DND-41 (cell line): ENCODE measurements around the gene FNDC10.

Source experiments
- ATAC-seq: fragments of 200-7000 bp; cut with Tn5 transposase; 3 replicates; pipeline ENCODE4 v1.9.1; 2021; ENCODE audit warnings: low read depth; ENCODE audit not compliant: insufficient read depth
- DNase-seq: peaks from one replicate; pipeline ENCODE4 v3.0.0-alpha.2; 2020
- H2AFZ ChIP-seq: 2 replicates; pipeline ENCODE4 v1.6.0; 2012; ENCODE audit warnings: low read depth, low read length
- H3K27ac ChIP-seq: 2 replicates; pipeline ENCODE4 v1.5.1; 2012; ENCODE audit warnings: low read length, inconsistent platforms
- H3K27me3 ChIP-seq: fragments of 200-600 bp; sonication (generic); 2 replicates; pipeline ENCODE4 v1.6.0; 2012; ENCODE audit warnings: low read length, mild to moderate bottlenecking, inconsistent platforms; ENCODE audit not compliant: insufficient read depth, poor library complexity
- H3K36me3 ChIP-seq: 2 replicates; pipeline ENCODE4 v1.5.1; 2012; ENCODE audit warnings: low read length, inconsistent platforms; ENCODE audit not compliant: insufficient read depth
- H3K4me1 ChIP-seq: 2 replicates; pipeline ENCODE4 v1.5.1; 2012; ENCODE audit warnings: mild to moderate bottlenecking, low read length; ENCODE audit not compliant: insufficient read depth
- H3K4me2 ChIP-seq: 2 replicates; pipeline ENCODE4 v1.6.0; 2012; ENCODE audit warnings: mild to moderate bottlenecking, moderate library complexity, low read length, inconsistent platforms; ENCODE audit not compliant: insufficient read depth
- H3K4me3 ChIP-seq, 2 experiments: fragments of 200-600 bp in 1 of 2; shearing (Covaris generic) in 1 of 2; 2 replicates each; pipeline ENCODE4 v1.5.1; 2012 to 2016; ENCODE audit warnings: inconsistent platforms in 2 of 2, low read length in 2 of 2, mild to moderate bottlenecking in 2 of 2, low read depth in 1 of 2, moderate library complexity in 1 of 2
- H3K79me2 ChIP-seq: 2 replicates; pipeline ENCODE4 v1.6.0; 2012; ENCODE audit warnings: low read length, inconsistent platforms; ENCODE audit not compliant: insufficient read depth
- H3K9ac ChIP-seq: 2 replicates; pipeline ENCODE4 v1.6.0; 2012; ENCODE audit warnings: low read depth, mild to moderate bottlenecking, inconsistent platforms, low read length, moderate library complexity
- H3K9me3 ChIP-seq: 2 replicates; pipeline ENCODE4 v1.5.1; 2012; ENCODE audit warnings: low read length, moderate library complexity, mild to moderate bottlenecking, inconsistent platforms; ENCODE audit not compliant: insufficient read depth, severe bottlenecking
- H4K20me1 ChIP-seq: 2 replicates; pipeline ENCODE4 v1.6.0; 2012; ENCODE audit warnings: low read length; ENCODE audit not compliant: insufficient read depth
- CTCF ChIP-seq: IDR thresholded peaks from 2 replicates; pipeline ENCODE4 v1.5.1; 2012; ENCODE audit warnings: borderline replicate concordance, low read length, moderate library complexity, mild to moderate bottlenecking; ENCODE audit not compliant: poor library complexity, severe bottlenecking; ENCODE audit errors: extremely low read depth
- EZH2 ChIP-seq: IDR thresholded peaks from 3 replicates; pipeline ENCODE4 v1.6.1; 2012; ENCODE audit warnings: borderline replicate concordance, low read depth, mild to moderate bottlenecking, moderate library complexity, low read length, inconsistent platforms; ENCODE audit not compliant: severe bottlenecking

FNDC10 gene

GRCh38 chr1:1601564-1602303 is 1.8 kb upstream of the FNDC10 start:
- TF ChIP-seq CTCF (no peak), EZH2 (no peak)
- Histone ChIP-seq H3K36me3 (no peaks in the 10 kb centered on the region), H2AFZ (no peak overlapping the region), H4K20me1 (no peaks in the 10 kb centered on the region), H3K27ac (no peak overlapping the region), H3K4me3 (no peak overlapping the region), H3K9ac (no peak overlapping the region), H3K4me2 (no peak overlapping the region), H3K9me3 (no peaks in the 10 kb centered on the region), H3K27me3 (no peaks in the 10 kb centered on the region), H3K4me1 (no peaks in the 10 kb centered on the region), H3K79me2 (no peaks in the 10 kb centered on the region)
- ATAC-seq, result no peak
- no peak for DNase-seq

- Histone ChIP-seq H3K9me3 (no peaks in the 10 kb centered on the region), H3K9ac (no peak overlapping the region), H3K79me2 (no peaks in the 10 kb centered on the region), H3K4me1 (no peaks in the 10 kb centered on the region), H3K27me3 (no peaks in the 10 kb centered on the region), H4K20me1 (no peaks in the 10 kb centered on the region), H3K36me3 (no peaks in the 10 kb centered on the region), H3K4me3 (no peak overlapping the region), H3K4me2 (no peak overlapping the region), H2AFZ (no peak overlapping the region), H3K27ac (no peak overlapping the region)
- no peak for TF ChIP-seq EZH2
- TF ChIP-seq CTCF, result no peak
- no peak for DNase-seq
- no peak for ATAC-seq
These were observed 1.1 kb upstream of the FNDC10 start for GRCh38 chr1:1600861-1601563.

GRCh38 chr1:1599030-1599934 is 653 bp downstream of the FNDC10 start:
- no peak overlapping the region for H3K4me2 ChIP-seq
- H3K36me3 ChIP-seq, result no peaks in the 10 kb centered on the region
- no peak overlapping the region for H2AFZ ChIP-seq
- H3K9me3 ChIP-seq, result no peaks in the 10 kb centered on the region
- ATAC-seq (no peak), DNase-seq (no peak)
- no peaks in the 10 kb centered on the region for H3K79me2 ChIP-seq
- no peak overlapping the region for H3K27ac ChIP-seq
- no peak overlapping the region for H3K4me3 ChIP-seq
- no peaks in the 10 kb centered on the region for H3K4me1 ChIP-seq
- no peak overlapping the region for H3K9ac ChIP-seq
- no peaks in the 10 kb centered on the region for H3K27me3 ChIP-seq
- TF ChIP-seq EZH2 (no peak), CTCF (no peak)
- no peaks in the 10 kb centered on the region for H4K20me1 ChIP-seq
